Measurements from ENCODE around the gene E2F6.

DNA sequence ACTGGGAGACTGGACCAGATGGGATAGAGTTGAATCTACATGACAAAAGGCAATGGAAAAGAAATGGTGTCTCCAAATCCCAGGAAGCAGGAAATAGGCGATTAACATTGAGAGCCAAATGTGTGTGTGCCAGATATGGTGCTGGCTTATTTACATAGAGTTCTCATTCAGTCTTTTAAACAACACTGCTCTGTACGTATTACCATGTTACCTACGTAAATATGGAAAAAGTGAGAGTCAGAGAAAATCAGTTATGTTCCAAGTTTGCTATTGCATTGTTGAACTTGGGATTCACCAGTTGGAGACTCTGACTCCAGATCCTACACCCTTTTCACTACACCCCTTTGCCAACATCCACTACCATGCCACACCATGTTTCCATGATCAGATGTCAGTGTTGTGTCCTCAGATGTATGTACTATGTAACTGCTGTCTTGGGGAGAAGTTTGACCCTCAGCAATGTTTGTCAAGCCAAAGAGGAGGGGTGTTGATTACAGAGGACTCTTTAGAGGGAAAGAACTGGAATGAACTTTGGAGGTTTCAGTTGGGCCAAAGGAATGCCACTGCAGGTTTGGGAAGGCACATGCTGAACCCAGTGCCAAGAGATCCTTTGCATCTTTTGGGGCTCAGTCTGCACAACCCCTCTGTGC is 48.2 kb upstream of the E2F6 start:
- TF ChIP-seq, protein P1, sequence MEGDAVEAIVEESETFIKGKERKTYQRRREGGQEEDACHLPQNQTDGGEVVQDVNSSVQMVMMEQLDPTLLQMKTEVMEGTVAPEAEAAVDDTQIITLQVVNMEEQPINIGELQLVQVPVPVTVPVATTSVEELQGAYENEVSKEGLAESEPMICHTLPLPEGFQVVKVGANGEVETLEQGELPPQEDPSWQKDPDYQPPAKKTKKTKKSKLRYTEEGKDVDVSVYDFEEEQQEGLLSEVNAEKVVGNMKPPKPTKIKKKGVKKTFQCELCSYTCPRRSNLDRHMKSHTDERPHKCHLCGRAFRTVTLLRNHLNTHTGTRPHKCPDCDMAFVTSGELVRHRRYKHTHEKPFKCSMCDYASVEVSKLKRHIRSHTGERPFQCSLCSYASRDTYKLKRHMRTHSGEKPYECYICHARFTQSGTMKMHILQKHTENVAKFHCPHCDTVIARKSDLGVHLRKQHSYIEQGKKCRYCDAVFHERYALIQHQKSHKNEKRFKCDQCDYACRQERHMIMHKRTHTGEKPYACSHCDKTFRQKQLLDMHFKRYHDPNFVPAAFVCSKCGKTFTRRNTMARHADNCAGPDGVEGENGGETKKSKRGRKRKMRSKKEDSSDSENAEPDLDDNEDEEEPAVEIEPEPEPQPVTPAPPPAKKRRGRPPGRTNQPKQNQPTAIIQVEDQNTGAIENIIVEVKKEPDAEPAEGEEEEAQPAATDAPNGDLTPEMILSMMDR (conservative IDR thresholded peaks at IDR 0.05; ENCODE audit: low read depth, low read length) = no peak
- TF ChIP-seq CEBPB (IDR thresholded peaks at IDR 0.05; ENCODE audit: low read depth, low read length) (no peak), RAD21 (IDR thresholded peaks at IDR 0.05; ENCODE audit: low read length) (no peak), CHD1 (IDR thresholded peaks at IDR 0.05; ENCODE audit: low read depth, low read length) (no peak), RCOR1 (IDR thresholded peaks at IDR 0.05; ENCODE audit: insufficient replicate concordance, low read length) (no peak), POLR2A (IDR thresholded peaks at IDR 0.05; ENCODE audit: low read depth, low read length) (no peak), RFX5 (IDR thresholded peaks at IDR 0.05; ENCODE audit: low read depth, low read length) (no peak), MXI1 (IDR thresholded peaks at IDR 0.05; ENCODE audit: borderline replicate concordance, low read depth, low read length) (no peak), BHLHE40 (IDR thresholded peaks at IDR 0.05; ENCODE audit: low read depth, low read length) (no peak)
- TF ChIP-seq, protein P2, sequence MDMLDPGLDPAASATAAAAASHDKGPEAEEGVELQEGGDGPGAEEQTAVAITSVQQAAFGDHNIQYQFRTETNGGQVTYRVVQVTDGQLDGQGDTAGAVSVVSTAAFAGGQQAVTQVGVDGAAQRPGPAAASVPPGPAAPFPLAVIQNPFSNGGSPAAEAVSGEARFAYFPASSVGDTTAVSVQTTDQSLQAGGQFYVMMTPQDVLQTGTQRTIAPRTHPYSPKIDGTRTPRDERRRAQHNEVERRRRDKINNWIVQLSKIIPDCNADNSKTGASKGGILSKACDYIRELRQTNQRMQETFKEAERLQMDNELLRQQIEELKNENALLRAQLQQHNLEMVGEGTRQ (IDR thresholded peaks at IDR 0.05; ENCODE audit: low read depth, low read length) = no peak
- TF ChIP-seq, protein P3, sequence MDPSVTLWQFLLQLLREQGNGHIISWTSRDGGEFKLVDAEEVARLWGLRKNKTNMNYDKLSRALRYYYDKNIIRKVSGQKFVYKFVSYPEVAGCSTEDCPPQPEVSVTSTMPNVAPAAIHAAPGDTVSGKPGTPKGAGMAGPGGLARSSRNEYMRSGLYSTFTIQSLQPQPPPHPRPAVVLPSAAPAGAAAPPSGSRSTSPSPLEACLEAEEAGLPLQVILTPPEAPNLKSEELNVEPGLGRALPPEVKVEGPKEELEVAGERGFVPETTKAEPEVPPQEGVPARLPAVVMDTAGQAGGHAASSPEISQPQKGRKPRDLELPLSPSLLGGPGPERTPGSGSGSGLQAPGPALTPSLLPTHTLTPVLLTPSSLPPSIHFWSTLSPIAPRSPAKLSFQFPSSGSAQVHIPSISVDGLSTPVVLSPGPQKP (IDR thresholded peaks at IDR 0.05; ENCODE audit: borderline replicate concordance, low read depth, low read length) = no peak
